ENCODE results near the gene ALOX5AP.

GRCh38 chr13:30779016-30779415, 43.7 kb downstream of the ALOX5AP start:
- TF ChIP-seq CTCF (IDR thresholded peaks at IDR 0.05) = no peak
- no peak for TF ChIP-seq POLR2A (IDR thresholded peaks at IDR 0.05)
